SU-DHL-6 (cell line): ENCODE results near the gene IMPDH2.

Source experiments
- H2AFZ ChIP-seq: fragments of 200-600 bp; sonication (generic); 2 replicates; pipeline ENCODE4 v1.6.1; 2014; ENCODE audit warnings: low read depth, mild to moderate bottlenecking, moderate library complexity, mixed read lengths, antibody characterized with exemption, low read length; ENCODE audit not compliant: severe bottlenecking
- H3F3A ChIP-seq: fragments of 200-600 bp; shearing (Covaris generic); 2 replicates; pipeline ENCODE4 v1.6.0; 2016; ENCODE audit warnings: antibody characterized with exemption, mild to moderate bottlenecking; ENCODE audit not compliant: insufficient read depth
- H3K27ac ChIP-seq: fragments of 200-600 bp; sonication (generic); 2 replicates; pipeline ENCODE4 v1.5.1; 2016; ENCODE audit warnings: low read depth, mild to moderate bottlenecking, low read length, moderate library complexity, mixed read lengths
- H3K27me3 ChIP-seq: fragments of 200-600 bp; sonication (generic), shearing (Covaris generic); 2 replicates; pipeline ENCODE4 v1.6.0; 2014; ENCODE audit warnings: mild to moderate bottlenecking, low read length
- H3K36me3 ChIP-seq: fragments of 200-600 bp; sonication (generic); 2 replicates; pipeline ENCODE4 v1.6.1; 2014; ENCODE audit warnings: mild to moderate bottlenecking, low read length, mixed read lengths
- H3K4me2 ChIP-seq: fragments of 300-600, 200-600 bp; shearing (Covaris generic), sonication (generic); 2 replicates; pipeline ENCODE4 v1.6.0; 2014; ENCODE audit warnings: low read length, low read depth, mild to moderate bottlenecking; ENCODE audit not compliant: poor library complexity, severe bottlenecking
- H3K4me3 ChIP-seq: fragments of 200-600 bp; sonication (generic); 2 replicates; pipeline ENCODE4 v1.5.1; 2014; ENCODE audit warnings: antibody characterized with exemption, low read length, mild to moderate bottlenecking, mixed read lengths; ENCODE audit not compliant: insufficient read depth, poor library complexity, severe bottlenecking
- H3K79me2 ChIP-seq: fragments of 200-600 bp; sonication (generic); 2 replicates; pipeline ENCODE4 v1.6.1; 2014; ENCODE audit warnings: mild to moderate bottlenecking, low read length, moderate library complexity; ENCODE audit not compliant: insufficient read depth
- H3K9ac ChIP-seq: fragments of 200-600 bp; sonication (generic); 2 replicates; pipeline ENCODE4 v1.7.0; 2014; ENCODE audit warnings: mild to moderate bottlenecking, low read length
- H3K9me2 ChIP-seq: fragments of 200-600 bp; sonication (generic); replicated peaks from 2 replicates; pipeline ENCODE4 v1.6.1; 2014; ENCODE audit warnings: low read length; ENCODE audit not compliant: insufficient read depth
- H3K9me3 ChIP-seq: fragments of 200-600 bp; sonication (generic); 2 replicates; pipeline ENCODE4 v1.6.1; 2014; ENCODE audit warnings: low read length, mixed read lengths; ENCODE audit not compliant: insufficient read depth
- H4K20me1 ChIP-seq: fragments of 200-600 bp; sonication (generic); 2 replicates; pipeline ENCODE4 v1.6.1; 2014; ENCODE audit warnings: low read depth, mild to moderate bottlenecking, antibody characterized with exemption, low read length, moderate library complexity, mixed read lengths
- CTCF ChIP-seq: fragments of 200-600 bp; sonication (generic); IDR thresholded peaks from one replicate; pipeline ENCODE4 v1.5.1; 2017; ENCODE audit warnings: antibody characterized with exemption, mild to moderate bottlenecking, low read length, moderate library complexity; ENCODE audit not compliant: insufficient read depth, poor library complexity, severe bottlenecking
- EZH2phosphoT487 ChIP-seq: fragments of 200-600 bp; sonication (generic), shearing (Covaris generic); conservative IDR thresholded peaks from 2 replicates; pipeline ENCODE4 v1.6.1; 2018; ENCODE audit warnings: mild to moderate bottlenecking, antibody characterized with exemption, low read length, moderate library complexity, mixed read lengths

The IMPDH2 gene

GRCh38 chr3:48997102-48997635 is 32.0 kb downstream of the IMPDH2 start:
- Histone ChIP-seq H3K9me2 (no peaks in the 10 kb centered on the region), H3K27me3 (no peaks in the 10 kb centered on the region), H3K79me2 (no peaks in the 10 kb centered on the region), H2AFZ (no peak overlapping the region), H4K20me1 (no peaks in the 10 kb centered on the region), H3F3A (no peaks in the 10 kb centered on the region), H3K27ac (no peak overlapping the region), H3K4me2 (no peak overlapping the region), H3K4me3 (no peak overlapping the region), H3K36me3 (no peaks in the 10 kb centered on the region), H3K9ac (no peak overlapping the region), H3K9me3 (no peaks in the 10 kb centered on the region)
- no peak for TF ChIP-seq EZH2phosphoT487
- no peak for TF ChIP-seq CTCF

- Histone ChIP-seq H3K9ac (no peak overlapping the region), H4K20me1 (no peaks in the 10 kb centered on the region), H3K79me2 (peaks cover 4% of the 10 kb centered on the region; the same call in 1 of the 2 replicates), H3K4me2 (no peak overlapping the region), H3K36me3 (no peaks in the 10 kb centered on the region), H3K9me3 (no peaks in the 10 kb centered on the region), H3K27ac (no peak overlapping the region), H2AFZ (no peak overlapping the region), H3F3A (no peaks in the 10 kb centered on the region), H3K9me2 (no peaks in the 10 kb centered on the region), H3K27me3 (no peaks in the 10 kb centered on the region), H3K4me3 (no peak overlapping the region)
- TF ChIP-seq CTCF: no peak
- TF ChIP-seq EZH2phosphoT487: no peak
Observed at GRCh38 chr3:48996640-48997039, 32.6 kb downstream of the IMPDH2 start.

GRCh38 chr3:48993834-48994233 is 35.4 kb downstream of the IMPDH2 start:
- Histone ChIP-seq H2AFZ (no peak overlapping the region), H3K9me2 (no peaks in the 10 kb centered on the region), H3K27me3 (no peaks in the 10 kb centered on the region), H3K9me3 (no peaks in the 10 kb centered on the region), H3K4me2 (no peak overlapping the region), H3K79me2 (peaks cover 20% of the 10 kb centered on the region), H3K4me3 (no peak overlapping the region), H3K9ac (no peak overlapping the region), H4K20me1 (no peaks in the 10 kb centered on the region), H3K27ac (no peak overlapping the region), H3F3A (no peaks in the 10 kb centered on the region), H3K36me3 (no peaks in the 10 kb centered on the region)
- TF ChIP-seq CTCF: no peak
- no peak for TF ChIP-seq EZH2phosphoT487
